ACC112 (cell line): ENCODE results near the gene OR5H1.
"Not testable (repeated sequence)": the region's sequence is repeated elsewhere in the genome, so short reads cannot be mapped to it uniquely, and the experiment has no call there.

ENCODE experiments used
- H2AFZ ChIP-seq: fragments of 200-600 bp; sonication (generic); one replicate; pipeline ENCODE4 v1.6.0; 2017; ENCODE audit warnings: antibody characterized with exemption, low read length; ENCODE audit not compliant: unreplicated experiment
- H3K27ac ChIP-seq: fragments of 200-600 bp; sonication (generic); 2 replicates; pipeline ENCODE4 v1.5.1; 2014; ENCODE audit warnings: low read depth, mild to moderate bottlenecking, antibody characterized with exemption, low read length, moderate library complexity
- H3K27me3 ChIP-seq: fragments of 200-600 bp; sonication (generic); 2 replicates; pipeline ENCODE4 v1.6.1; 2014; ENCODE audit warnings: mild to moderate bottlenecking, antibody characterized with exemption, low read length, moderate library complexity, mixed read lengths; ENCODE audit not compliant: insufficient read depth
- H3K36me3 ChIP-seq: fragments of 200-600 bp; sonication (generic); 2 replicates; pipeline ENCODE4 v1.6.1; 2016; ENCODE audit warnings: mild to moderate bottlenecking, antibody characterized with exemption, low read length, moderate library complexity, mixed read lengths; ENCODE audit not compliant: insufficient read depth
- H3K4me1 ChIP-seq: fragments of 200-600 bp; sonication (generic); one replicate; pipeline ENCODE4 v1.6.1; 2016; ENCODE audit warnings: low read length, mixed read lengths; ENCODE audit not compliant: insufficient read depth, unreplicated experiment, control insufficient read depth
- H3K4me3 ChIP-seq: fragments of 200-600 bp; sonication (generic); 2 replicates; pipeline ENCODE4 v1.5.1; 2014; ENCODE audit warnings: mild to moderate bottlenecking, low read depth, low read length
- H3K79me2 ChIP-seq: fragments of 200-600 bp; sonication (generic); one replicate; pipeline ENCODE4 v1.6.0; 2016; ENCODE audit warnings: low read length; ENCODE audit not compliant: control insufficient read depth, unreplicated experiment, insufficient read depth

Gene OR5H1

DNA sequence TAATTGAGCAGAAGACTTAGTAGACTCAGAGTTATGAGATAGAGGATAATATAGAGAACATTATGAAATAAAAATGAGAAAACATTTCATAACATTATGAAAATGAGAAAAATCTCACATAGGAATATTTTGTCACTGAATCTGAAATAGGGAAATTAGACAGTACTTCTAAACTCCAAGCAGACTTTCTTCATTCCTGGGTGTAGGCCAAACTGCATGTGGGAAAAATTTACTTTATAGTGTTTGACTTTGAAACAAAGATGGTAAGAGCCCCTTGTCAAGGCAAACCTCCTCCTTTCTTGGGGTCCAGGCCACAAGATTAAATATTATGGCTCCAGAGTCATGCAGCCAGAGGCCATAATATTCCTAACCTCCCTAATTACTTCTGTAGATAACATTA, 10.0 kb downstream of the OR5H1 start:
- Histone ChIP-seq H3K4me3 (no peak overlapping the region), H3K27ac (no peak overlapping the region), H2AFZ (no peak overlapping the region), H3K36me3 (no peaks in the 10 kb centered on the region), H3K4me1 (no peaks in the 10 kb centered on the region), H3K79me2 (no peaks in the 10 kb centered on the region), H3K27me3 (no peaks in the 10 kb centered on the region; the same call in 1 of the 2 replicates)

DNA sequence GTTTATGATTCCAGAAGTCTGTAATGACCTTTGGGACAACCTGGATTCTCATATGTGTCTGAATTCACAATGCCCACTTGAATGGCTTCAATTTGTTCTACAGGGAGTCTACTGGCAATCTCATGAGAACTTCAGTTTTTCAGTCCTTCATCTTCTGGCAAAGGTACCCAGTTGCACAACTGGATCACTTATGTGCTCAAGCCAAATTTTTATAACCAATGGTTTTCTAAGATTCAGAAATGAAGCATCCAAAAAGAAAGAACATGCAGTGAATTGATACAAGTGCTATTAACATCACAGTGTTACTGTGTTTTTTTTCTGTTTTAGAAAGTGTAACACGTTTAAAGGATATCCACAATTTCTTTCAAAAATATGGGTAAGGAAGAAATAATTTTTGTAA, 16.7 kb downstream of the OR5H1 start, which contains the start of gene OR5H14:
OR5H14 (plus strand) TSS at position 301 of the 400 bp plus-strand sequence. CDS start 1,907 bp downstream, outside the sequence.
- H3K4me1 ChIP-seq = no peaks in the 10 kb centered on the region

DNA sequence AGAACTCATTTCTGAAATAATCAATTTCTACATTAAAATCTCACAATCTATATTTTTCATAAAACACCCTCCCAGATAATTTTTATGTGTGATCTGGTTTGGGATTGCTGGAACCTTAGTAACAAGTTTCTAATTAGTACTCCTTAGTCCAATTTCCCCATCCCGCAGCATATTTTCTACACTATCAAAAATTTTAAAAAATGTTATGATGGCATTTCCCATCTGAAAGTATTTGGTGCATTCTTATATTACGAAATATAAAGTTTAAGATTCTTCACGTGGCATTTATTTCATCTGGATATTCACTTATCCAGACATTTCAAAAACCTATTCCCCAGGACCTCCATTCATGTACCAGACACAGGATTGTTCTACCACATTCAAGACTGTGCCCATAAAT, 18.2 kb downstream of the OR5H1 start:
- Histone ChIP-seq H3K79me2 (no peaks in the 10 kb centered on the region), H3K4me1 (no peaks in the 10 kb centered on the region), H3K36me3 (no peaks in the 10 kb centered on the region), H2AFZ (no peak overlapping the region), H3K4me3 (no peak overlapping the region), H3K27ac (no peak overlapping the region), H3K27me3 (0 out of 2 replicates have a peak, but pooled peaks cover 5% of the 10 kb centered on the region)

More for the DNA sequence above, 16.7 kb downstream of the OR5H1 start, which contains the start of gene OR5H14:
- Histone ChIP-seq H3K4me3 (no peak within 1 kb of the TSS), H2AFZ (no peak within 1 kb of the TSS), H3K27ac (no peak within 1 kb of the TSS), H3K36me3 (no peaks in the 10 kb centered on the region), H3K79me2 (no peaks in the 10 kb centered on the region), H3K27me3 (peaks cover 5% of the 10 kb centered on the region; the same call in 1 of the 2 replicates)

DNA sequence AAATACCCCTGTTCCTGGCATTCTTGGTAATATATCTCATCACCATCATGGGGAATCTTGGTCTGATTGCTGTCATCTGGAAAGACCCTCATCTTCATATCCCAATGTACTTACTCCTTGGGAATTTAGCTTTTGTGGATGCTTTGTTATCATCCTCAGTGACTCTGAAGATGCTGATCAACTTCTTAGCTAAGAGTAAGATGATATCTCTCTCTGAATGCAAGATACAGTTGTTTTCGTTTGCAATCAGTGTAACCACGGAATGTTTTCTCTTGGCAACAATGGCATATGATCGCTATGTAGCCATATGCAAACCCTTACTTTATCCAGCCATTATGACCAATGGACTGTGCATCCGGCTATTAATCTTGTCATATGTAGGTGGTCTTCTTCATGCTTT, 18.9 kb downstream of the OR5H1 start:
- H3K27ac ChIP-seq, H2AFZ ChIP-seq, H3K4me1 ChIP-seq, H3K4me3 ChIP-seq, H3K79me2 ChIP-seq, H3K36me3 ChIP-seq, H3K27me3 ChIP-seq: not testable (repeated sequence)

DNA sequence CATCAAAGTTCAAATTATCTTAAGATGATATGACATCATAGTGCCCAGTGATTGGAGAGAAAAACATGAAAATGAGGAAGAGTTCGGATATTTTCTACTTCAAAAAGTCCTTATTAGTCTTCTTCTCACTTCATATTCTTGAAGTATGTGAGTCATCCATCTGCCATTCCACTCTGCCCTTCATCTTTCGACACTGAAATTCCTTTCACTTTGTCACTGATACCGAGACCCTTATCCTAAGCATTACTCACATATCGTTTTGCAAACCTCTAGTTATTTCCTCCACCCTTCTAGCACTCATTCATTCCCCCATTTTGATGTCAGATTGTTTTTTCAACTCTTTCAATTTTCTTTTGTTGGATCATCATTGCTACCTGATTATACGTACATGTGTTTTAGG, 20.7 kb downstream of the OR5H1 start:
- Histone ChIP-seq H2AFZ (no peak overlapping the region), H3K27me3 (peaks cover 6% of the 10 kb centered on the region; the same call in 1 of the 2 replicates), H3K4me3 (no peak overlapping the region), H3K4me1 (no peaks in the 10 kb centered on the region), H3K27ac (no peak overlapping the region), H3K36me3 (no peaks in the 10 kb centered on the region), H3K79me2 (no peaks in the 10 kb centered on the region)

DNA sequence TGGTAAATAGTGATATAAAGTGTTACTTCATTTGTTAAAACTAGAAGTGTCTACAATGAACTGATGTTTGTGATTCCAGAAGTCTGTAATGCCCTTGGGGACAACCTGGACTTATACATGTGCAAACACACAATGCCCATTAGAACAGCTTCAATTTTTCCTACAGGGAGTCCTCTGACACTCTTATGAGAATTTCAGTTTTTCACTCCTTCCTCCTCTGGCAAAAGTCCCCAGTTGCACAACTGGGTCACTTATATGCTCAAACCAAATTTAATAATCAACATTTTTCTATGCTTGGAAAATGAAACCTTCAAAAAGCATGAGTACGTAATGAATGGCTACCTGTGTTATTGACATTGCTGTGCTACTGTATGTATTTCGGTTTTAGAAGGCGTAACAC, 35.9 kb downstream of the OR5H1 start, which contains the start of gene OR5H15:
OR5H15 (plus strand) TSS at position 301 of the 400 bp plus-strand sequence. CDS start 2,004 bp downstream, outside the sequence.
- Histone ChIP-seq H3K79me2 (no peaks in the 10 kb centered on the region), H3K4me1 (no peaks in the 10 kb centered on the region), H3K27me3 (no peaks in the 10 kb centered on the region), H2AFZ (no peak within 1 kb of the TSS), H3K4me3 (no peak within 1 kb of the TSS), H3K27ac (no peak within 1 kb of the TSS), H3K36me3 (no peaks in the 10 kb centered on the region)

DNA sequence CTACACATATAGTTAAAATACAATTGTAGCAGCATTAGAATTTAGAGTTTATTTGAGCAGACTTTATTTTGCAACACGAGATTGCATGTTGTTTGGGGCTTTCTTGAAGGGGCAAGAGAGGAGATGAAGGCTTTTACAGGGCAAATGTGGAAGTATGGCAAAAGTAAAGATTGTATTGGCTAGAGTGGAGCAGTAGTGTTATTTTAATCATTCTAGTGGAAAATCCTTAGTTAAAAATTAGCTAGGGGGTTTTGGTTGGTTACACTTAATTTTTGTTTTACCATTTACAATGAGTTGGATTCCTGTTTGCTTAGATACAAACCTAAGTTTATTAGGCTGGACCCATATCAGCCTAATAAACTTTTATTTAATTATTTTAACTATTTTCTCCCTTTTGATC, 40.5 kb downstream of the OR5H1 start:
- Histone ChIP-seq H3K27ac (no peak overlapping the region), H3K36me3 (no peaks in the 10 kb centered on the region), H2AFZ (no peak overlapping the region), H3K4me3 (no peak overlapping the region), H3K27me3 (no peaks in the 10 kb centered on the region), H3K4me1 (no peaks in the 10 kb centered on the region), H3K79me2 (no peaks in the 10 kb centered on the region)

DNA sequence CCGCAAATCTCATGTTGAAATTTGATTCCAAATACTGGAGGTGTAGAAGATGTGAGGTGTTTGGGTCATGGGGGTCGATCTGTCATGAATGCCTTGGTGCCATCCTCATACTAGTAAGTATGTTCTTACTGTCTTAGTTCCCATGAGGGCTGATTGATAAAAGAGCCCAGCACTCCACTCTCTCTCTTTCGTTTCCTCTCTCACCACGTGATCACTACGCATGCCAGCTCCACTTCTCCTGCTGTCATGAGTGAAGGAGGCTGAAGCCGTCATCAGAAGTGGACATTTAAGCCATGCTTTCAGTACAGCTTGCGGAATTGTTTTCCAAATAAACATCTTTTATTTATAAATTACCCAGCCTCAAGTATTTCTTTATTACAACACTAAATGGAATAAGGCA, 42.1 kb downstream of the OR5H1 start:
- Histone ChIP-seq H2AFZ (no peak overlapping the region), H3K79me2 (no peaks in the 10 kb centered on the region), H3K27ac (no peak overlapping the region), H3K36me3 (no peaks in the 10 kb centered on the region), H3K27me3 (no peaks in the 10 kb centered on the region), H3K4me1 (no peaks in the 10 kb centered on the region), H3K4me3 (no peak overlapping the region)

DNA sequence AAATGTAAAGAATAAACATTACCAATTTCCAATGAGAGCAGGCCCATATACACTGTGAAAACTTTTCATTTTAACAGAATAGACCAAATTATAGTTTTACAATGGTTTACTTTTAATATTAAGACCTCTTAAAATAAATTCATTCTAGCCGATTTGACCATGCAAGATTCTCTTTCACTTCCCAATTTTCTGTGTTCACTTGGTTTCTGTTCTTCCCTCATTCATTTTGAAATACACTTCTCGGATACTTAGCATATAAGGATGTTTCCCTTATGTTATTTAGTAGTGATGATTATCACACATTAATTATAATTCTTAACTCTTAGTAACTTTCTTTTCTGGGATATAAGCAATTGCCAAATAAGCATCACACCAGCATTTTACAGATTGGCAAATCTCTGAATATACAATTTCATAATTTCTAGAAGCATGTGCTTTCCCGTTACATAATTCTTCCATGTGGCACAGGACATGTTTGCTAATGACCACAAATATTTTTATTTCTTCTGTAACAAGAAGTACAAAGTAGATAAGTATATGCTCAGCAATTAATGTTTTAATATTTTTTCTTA, 49.9 kb downstream of the OR5H1 start:
- Histone ChIP-seq H2AFZ (no peak overlapping the region), H3K27ac (no peak overlapping the region)

DNA sequence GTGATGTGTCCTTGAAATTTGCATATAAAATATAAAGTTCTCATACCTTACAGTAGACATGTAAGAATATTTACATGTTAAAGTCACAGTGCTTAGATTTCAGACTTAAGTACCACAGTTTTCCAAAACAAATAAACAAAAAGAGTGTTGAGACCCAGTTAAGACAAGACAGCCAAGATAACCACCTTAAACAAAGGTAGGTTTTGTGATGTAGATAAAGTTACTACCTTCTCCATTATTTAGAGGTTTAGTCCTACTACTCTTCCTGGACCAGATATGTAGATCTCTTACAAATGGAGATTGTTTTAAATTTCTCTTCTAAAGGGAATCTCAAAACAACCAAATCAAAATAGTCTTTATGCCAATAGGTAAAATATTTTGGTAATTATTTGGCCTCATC, 51.7 kb downstream of the OR5H1 start:
- H3K36me3 ChIP-seq = no peaks in the 10 kb centered on the region
- no peak overlapping the region for H2AFZ ChIP-seq
- no peaks in the 10 kb centered on the region for H3K4me1 ChIP-seq
- no peaks in the 10 kb centered on the region for H3K27me3 ChIP-seq
- H3K79me2 ChIP-seq = no peaks in the 10 kb centered on the region
- no peak overlapping the region for H3K4me3 ChIP-seq
- no peak overlapping the region for H3K27ac ChIP-seq

More for the DNA sequence above, 49.9 kb downstream of the OR5H1 start:
- no peaks in the 10 kb centered on the region for H3K4me1 ChIP-seq
- no peaks in the 10 kb centered on the region for H3K27me3 ChIP-seq
- H3K36me3 ChIP-seq = no peaks in the 10 kb centered on the region
- no peak overlapping the region for H3K4me3 ChIP-seq
- H3K79me2 ChIP-seq = no peaks in the 10 kb centered on the region

DNA sequence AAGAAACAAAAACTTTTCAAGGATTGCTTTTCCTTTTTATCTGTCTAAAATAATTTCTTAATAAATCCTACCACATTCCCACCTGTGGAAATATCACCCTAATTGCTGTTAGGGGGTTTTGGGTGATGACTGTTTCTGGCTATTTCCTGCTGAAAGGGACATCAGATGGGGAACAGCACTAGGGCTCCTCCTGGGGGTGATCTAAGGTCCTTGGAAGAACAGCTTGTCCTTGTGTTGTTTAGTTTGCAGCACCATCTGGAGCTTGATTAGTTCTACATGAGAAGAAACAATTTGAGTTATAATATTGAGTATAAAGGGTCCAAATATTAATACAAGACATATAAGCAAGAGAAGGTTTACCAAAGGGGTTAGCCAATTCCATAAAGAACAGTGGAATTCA, 54.7 kb downstream of the OR5H1 start:
- Histone ChIP-seq H3K4me3 (no peak overlapping the region), H3K4me1 (no peaks in the 10 kb centered on the region), H3K79me2 (no peaks in the 10 kb centered on the region), H2AFZ (no peak overlapping the region), H3K27ac (no peak overlapping the region), H3K27me3 (no peaks in the 10 kb centered on the region), H3K36me3 (no peaks in the 10 kb centered on the region)
